MCF 10A (cell line): Measurements from ENCODE around the gene CMTM5. TPM values are rescaled to one million over a fixed set of nuclear protein-coding genes. Genes with fewer than 3 reads are reported as not detected.
"Not testable (repeated sequence)": the region's sequence is repeated elsewhere in the genome, so short reads cannot be mapped to it uniquely, and the experiment has no call there.

Experiments used
- BruUV-seq: library from RNA; stranded (reverse); fragments of 400-500 nt; replicated peaks from 2 replicates; lab custom pipeline; 2021; lab: Mats Ljungman, UMichigan
- CTCF ChIA-PET: fragments of 300-600 bp; sonication (Branson Sonifier 250); formaldehyde crosslinking; extraction: SDS; loops from one replicate; lab custom pipeline; 2021; ENCODE audit warnings: antibody characterized with exemption, inconsistent platforms; lab: Yijun Ruan, JAX
- POLR2A ChIA-PET: fragments of 300-600, 350-650 bp; sonication (Branson Sonifier 250); formaldehyde crosslinking; extraction: SDS; loops from one replicate; lab custom pipeline; 2020; ENCODE audit warnings: antibody characterized with exemption, inconsistent platforms; lab: Yijun Ruan, JAX
- DNase-seq: peaks from one replicate; pipeline ENCODE4 v3.0.0-alpha.2; 2018; ENCODE audit not compliant: unreplicated experiment
- H3K27ac Mint-ChIP-seq: one replicate; pipeline ENCODE4 v1.8.0; 2022; ENCODE audit warnings: mild to moderate bottlenecking, low read depth, mixed read lengths; ENCODE audit not compliant: unreplicated experiment
- H3K27me3 Mint-ChIP-seq: one replicate; pipeline ENCODE4 v1.8.0; 2022; ENCODE audit warnings: mixed read lengths; ENCODE audit not compliant: insufficient read depth, unreplicated experiment
- H3K36me3 Mint-ChIP-seq: one replicate; pipeline ENCODE4 v1.8.0; 2022; ENCODE audit warnings: mild to moderate bottlenecking, moderate library complexity, mixed read lengths; ENCODE audit not compliant: insufficient read depth, unreplicated experiment
- H3K4me1 Mint-ChIP-seq: one replicate; pipeline ENCODE4 v1.8.0; 2022; ENCODE audit warnings: mixed read lengths; ENCODE audit not compliant: insufficient read depth, unreplicated experiment
- H3K4me3 Mint-ChIP-seq: one replicate; pipeline ENCODE4 v1.8.0; 2022; ENCODE audit warnings: mild to moderate bottlenecking, moderate library complexity, mixed read lengths; ENCODE audit not compliant: unreplicated experiment
- H3K9me3 Mint-ChIP-seq: one replicate; pipeline ENCODE4 v1.8.0; 2022; ENCODE audit warnings: mixed read lengths; ENCODE audit not compliant: unreplicated experiment
- intact Hi-C: fragments of 100-400 bp; cut with micrococcal nuclease; formaldehyde crosslinking; loops from 2 replicates; pipeline ENCODE4 v1.14.1; 2022
- total RNA-seq: library from RNA; stranded (reverse); gene quantifications from 2 replicates; pipeline ENCODE4 v1.2.3, GENCODE V29; 2022
- TF ChIP-seq, protein P1 (sequence below): fragments of 200-600 bp; IDR thresholded peaks from one replicate; pipeline ENCODE4 v1.8.0; 2022; ENCODE audit warnings: antibody characterized with exemption, mild to moderate bottlenecking; ENCODE audit not compliant: unreplicated experiment

The CMTM5 gene
- total RNA-seq, 1 experiment from 2014 or later, result not detected

DNA sequence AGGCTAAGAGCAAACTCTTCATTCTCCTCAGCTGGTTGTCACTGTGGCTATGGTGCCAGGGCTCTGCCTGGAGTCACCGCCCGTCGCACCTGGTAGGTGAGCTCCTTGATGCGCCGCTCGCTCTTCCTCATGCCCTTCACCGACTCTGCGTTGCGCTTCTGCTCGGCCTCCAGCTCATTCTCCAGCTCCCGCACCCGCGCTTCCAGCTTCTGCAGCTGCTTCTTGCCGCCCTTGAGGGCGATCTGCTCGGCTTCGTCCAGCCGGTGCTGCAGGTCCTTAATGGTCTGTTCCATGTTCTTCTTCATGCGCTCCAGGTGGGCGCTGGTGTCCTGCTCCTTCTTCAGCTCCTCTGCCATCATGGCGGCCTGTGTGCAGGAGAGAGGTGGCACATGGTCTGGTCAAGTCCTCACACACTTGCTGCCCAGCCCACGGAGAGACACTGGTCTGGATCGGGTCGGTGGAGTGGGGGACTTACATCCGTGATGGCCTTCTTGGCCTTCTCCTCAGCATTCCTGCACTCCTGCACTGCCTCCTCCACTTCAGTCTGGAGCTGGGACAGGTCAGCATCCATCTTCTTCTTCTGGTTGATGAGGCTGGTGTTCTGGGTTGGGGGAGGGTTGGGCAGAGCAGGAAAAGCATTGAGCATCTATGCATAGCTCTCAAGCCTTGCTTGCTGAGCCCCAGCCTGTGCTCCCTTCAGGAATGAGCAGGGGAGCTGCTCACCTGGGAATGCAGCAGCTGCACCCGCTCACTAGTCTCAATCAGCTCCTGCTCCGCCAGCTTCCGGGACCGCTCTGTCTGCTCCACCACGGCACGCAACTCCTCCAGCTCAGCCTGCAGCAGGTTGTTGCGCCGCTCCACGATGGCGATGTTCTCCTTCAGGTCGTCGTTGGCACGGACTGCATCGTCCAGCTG, 38.3 kb downstream of the CMTM5 start:
- ChIA-PET CTCF (interaction anchor here (0.6 to 0.9 kb wide), 3 partner anchors 44 to 145 kb away, joined by 3 read pairs; no protein-coding TSS in a partner anchor), POLR2A (interaction anchor here (0.7 kb wide), 1 partner anchor 112 kb away, joined by 3 read pairs; no protein-coding TSS in a partner anchor)
- H3K4me3 Mint-ChIP-seq, result no peak overlapping the region
- intact Hi-C loops, result no loop called here
- DNase-seq, result no peak
- H3K27ac Mint-ChIP-seq, result no peak overlapping the region
- H3K9me3 Mint-ChIP-seq, result no peaks in the 10 kb centered on the region
- H3K4me1 Mint-ChIP-seq, result no peaks in the 10 kb centered on the region
- TF ChIP-seq, protein P1, sequence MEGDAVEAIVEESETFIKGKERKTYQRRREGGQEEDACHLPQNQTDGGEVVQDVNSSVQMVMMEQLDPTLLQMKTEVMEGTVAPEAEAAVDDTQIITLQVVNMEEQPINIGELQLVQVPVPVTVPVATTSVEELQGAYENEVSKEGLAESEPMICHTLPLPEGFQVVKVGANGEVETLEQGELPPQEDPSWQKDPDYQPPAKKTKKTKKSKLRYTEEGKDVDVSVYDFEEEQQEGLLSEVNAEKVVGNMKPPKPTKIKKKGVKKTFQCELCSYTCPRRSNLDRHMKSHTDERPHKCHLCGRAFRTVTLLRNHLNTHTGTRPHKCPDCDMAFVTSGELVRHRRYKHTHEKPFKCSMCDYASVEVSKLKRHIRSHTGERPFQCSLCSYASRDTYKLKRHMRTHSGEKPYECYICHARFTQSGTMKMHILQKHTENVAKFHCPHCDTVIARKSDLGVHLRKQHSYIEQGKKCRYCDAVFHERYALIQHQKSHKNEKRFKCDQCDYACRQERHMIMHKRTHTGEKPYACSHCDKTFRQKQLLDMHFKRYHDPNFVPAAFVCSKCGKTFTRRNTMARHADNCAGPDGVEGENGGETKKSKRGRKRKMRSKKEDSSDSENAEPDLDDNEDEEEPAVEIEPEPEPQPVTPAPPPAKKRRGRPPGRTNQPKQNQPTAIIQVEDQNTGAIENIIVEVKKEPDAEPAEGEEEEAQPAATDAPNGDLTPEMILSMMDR, result no peak
- BruUV-seq, result no TSS peak
- peaks cover 50% of the 10 kb centered on the region for H3K27me3 Mint-ChIP-seq
- H3K36me3 Mint-ChIP-seq, result no peaks in the 10 kb centered on the region

DNA sequence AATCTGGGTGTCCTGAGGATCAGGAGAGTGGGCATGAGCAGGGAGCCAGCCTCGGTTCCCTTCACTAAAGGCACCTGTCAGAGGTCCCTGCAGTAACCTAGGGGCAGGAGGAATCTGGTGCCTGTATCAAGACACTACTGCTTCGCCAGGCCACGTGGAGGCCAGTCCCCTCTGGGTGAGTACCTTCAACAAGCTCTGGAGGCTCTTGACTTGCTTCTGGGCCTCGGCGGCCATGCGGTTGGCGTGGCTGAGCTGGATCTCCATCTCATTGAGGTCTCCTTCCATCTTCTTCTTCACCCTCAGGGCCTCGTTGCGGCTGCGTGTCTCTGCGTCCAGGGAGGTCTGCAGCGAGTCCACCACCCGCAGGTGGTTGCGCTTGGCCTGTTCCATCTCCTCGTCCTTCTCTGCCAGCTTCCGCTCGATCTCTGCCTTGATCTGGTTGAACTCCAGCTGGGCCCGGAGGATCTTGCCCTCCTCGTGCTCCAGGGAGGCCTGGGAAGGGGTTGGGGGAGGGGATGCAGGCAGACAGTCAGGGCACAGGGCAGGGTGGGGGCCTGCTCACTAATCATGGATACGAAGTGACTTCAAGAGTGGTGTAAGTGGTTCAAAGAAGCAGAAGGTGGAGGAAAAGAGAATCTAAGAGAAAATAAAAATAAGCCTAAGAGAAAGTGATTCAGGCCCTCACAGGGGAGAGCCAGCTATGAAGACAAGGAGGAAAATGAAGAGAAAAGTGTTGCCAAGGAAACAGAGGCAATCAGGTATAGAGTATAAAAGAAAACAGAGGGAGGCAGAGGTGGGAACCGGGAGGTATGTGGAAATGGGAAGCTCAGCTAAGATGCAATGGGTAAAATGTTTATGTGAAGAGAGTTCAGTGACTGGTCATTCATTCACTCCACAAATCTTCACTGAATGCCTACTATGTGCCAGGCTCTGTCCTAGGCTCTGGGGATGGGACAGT, 39.3 kb downstream of the CMTM5 start:
- intact Hi-C loops, result no loop called here

DNA sequence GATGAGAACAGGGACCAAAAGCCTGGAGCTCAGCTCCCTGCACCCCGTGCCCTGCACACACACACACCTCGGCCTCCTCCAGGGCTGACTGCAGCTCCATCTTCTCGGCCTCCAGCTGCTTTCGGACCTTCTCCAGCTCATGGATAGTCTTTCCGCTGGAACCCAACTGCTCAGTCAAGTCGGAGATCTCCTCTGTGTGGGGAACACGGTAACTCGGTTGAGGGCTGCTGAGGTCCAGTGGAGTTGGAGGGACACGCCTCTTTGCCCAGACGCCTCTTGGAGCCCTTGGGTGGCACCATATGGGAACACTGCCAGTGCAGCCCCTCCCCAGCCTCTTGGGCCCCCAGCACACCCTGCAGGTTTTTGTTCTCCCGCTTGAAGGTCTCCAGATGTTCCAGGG, 40.0 kb downstream of the CMTM5 start:
- Mint-ChIP-seq H3K9me3 (no peaks in the 10 kb centered on the region), H3K4me1 (no peaks in the 10 kb centered on the region), H3K27ac (no peak overlapping the region), H3K4me3 (no peak overlapping the region), H3K27me3 (peaks cover 45% of the 10 kb centered on the region), H3K36me3 (no peaks in the 10 kb centered on the region)
- no TSS peak for BruUV-seq
- DNase-seq, result no peak
- POLR2A ChIA-PET, result interaction anchor here (0.5 kb wide), 1 partner anchor 17 kb away, joined by 4 read pairs; no protein-coding TSS in a partner anchor
- CTCF ChIA-PET, result interaction anchor here (1.6 kb wide), 1 partner anchor 37 kb away, joined by 4 read pairs; no protein-coding TSS in a partner anchor
- intact Hi-C loops, result no loop called here
- TF ChIP-seq, protein P1, result no peak

More for the DNA sequence above, 39.3 kb downstream of the CMTM5 start:
- ChIA-PET POLR2A (interaction anchor here (0.5 to 0.7 kb wide), 2 partner anchors 17 to 111 kb away, joined by 3 to 4 read pairs; no protein-coding TSS in a partner anchor), CTCF (interaction anchor here (0.7 to 0.9 kb wide), 2 partner anchors 73 to 144 kb away, joined by 3 to 4 read pairs; no protein-coding TSS in a partner anchor)
- Mint-ChIP-seq H3K27me3 (peaks cover 49% of the 10 kb centered on the region), H3K36me3 (no peaks in the 10 kb centered on the region), H3K4me1 (no peaks in the 10 kb centered on the region), H3K9me3 (no peaks in the 10 kb centered on the region), H3K4me3 (no peak overlapping the region), H3K27ac (no peak overlapping the region)
- no TSS peak for BruUV-seq
- TF ChIP-seq, protein P1, result no peak
- DNase-seq, result no peak

DNA sequence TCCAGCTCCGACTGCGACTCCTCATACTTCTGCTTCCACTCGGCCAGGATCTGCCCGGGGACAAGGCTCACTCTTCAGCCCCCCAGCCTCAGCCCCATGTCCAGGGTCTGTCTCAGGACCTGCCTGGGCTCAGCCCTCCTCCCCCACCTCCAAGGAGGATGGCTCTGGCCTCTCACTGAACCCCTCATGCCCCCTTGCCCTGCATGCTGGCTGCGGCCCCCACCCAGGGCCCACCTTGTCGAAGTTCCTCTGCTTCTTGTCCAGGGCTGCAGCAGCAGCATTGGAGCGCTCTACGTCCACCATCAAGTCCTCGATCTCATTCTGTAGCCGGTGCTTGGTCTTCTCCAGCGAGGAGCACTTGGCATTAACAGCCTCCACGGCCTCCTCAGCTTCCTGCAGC, 40.4 kb downstream of the CMTM5 start:
- POLR2A ChIA-PET, BruUV-seq, H3K4me1 Mint-ChIP-seq: not testable (repeated sequence)

More for the DNA sequence above, 40.4 kb downstream of the CMTM5 start:
- peaks cover 45% of the 10 kb centered on the region for H3K27me3 Mint-ChIP-seq
- CTCF ChIA-PET, result interaction anchor here (1.6 to 1.7 kb wide), 2 partner anchors 13 to 38 kb away, joined by 4 read pairs; no protein-coding TSS in a partner anchor
- H3K9me3 Mint-ChIP-seq, H3K4me3 Mint-ChIP-seq, intact Hi-C loops, H3K36me3 Mint-ChIP-seq, DNase-seq, H3K27ac Mint-ChIP-seq: not testable (repeated sequence)
